Right hindlimb (tissue), 1 donor: ENCODE measurements around the gene PCDH9.

Experiments
- DNase-seq: peaks from one replicate; pipeline ENCODE4 v3.0.0-alpha.2; 2018

Gene PCDH9

DNA sequence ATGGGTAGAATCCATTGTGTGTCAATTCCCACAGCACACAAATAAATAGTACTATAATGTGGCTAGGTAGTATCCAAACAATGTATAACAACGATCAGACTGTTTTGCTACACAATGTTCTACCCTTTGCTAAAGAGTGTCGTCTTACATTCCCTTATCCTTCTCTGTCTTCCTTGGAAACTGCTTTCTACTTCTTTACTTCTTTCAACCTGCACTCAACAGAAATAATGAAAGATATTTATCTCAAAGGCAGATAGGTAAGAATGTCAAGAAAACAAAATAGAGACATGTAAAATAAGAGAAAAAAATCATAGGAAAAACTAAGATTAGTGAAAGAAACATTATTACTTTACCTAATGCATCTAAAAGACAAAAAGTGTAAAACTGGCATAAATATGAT lies 814.7 kb downstream of the PCDH9 start:
- DNase-seq, result no peak

DNA sequence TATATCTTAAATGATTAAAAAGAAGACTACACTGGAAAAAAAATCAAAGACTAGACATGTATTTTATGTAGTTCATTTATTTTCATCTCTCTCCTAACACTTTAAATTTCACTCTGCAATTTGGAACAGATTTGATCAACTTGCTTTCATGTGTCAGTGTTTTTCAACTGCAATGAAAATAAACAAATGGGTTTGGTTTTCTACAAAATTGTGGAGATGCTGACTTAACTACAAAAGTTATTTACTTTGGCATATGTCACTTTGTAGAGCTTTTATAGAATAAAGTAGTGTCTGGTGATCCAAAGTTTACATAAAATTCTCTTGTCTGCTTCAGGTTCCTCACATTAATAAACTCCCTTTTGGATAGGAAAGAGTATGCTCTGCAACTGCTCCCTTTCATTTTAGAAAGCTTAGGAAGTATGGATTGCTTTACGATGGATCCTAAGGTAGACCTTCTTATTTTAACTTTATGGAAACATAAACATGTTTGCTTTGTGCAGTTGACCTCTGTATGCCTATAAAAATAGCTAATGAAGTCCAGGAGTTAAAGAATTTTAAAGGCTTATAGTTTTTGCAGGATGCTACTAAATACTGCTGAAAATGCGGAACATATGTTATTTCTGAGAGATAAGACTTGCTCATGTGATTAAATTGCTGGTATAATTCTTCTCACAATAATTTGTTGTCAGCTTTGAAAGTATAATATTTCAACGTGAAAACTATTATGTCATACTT lies 815.9 kb downstream of the PCDH9 start:
- DNase-seq, result no peak

DNA sequence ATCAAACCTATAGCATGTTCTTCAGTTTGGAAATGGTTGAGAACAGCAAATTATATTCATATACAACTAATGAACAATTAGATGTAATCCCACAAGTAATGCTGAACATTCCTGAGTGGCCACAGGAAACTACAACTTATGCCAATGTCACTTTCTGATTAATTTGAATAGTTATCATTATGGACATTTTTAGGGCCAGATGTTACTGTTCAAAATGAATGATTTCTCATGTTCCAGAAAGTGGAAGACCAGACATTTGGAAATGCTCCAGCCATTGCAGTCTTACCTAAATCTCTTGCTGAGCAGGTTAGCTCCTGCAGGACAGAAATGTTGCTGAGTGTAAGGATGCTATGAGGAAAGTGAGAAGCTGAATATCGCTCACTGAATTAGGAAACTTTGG lies 819.8 kb downstream of the PCDH9 start:
- no peak for DNase-seq

DNA sequence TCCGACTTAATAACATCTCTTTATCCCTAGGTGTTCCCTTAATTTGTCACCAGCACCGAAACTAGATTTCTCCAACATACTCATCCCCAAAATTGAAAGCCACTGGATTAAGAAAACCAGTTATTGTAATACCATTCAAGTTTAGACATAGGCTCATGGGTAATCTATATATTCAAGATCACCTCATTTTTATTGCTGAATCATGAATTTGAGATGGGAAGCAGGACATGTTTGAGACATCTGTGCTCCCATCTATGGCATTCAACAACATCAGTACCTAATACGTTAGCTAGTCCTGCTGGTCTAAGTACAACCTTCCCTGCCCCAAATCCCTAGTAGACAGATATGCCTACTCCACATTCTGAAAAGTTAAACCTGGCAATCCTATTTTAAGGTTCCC lies 820.6 kb downstream of the PCDH9 start:
- DNase-seq, result no peak

DNA sequence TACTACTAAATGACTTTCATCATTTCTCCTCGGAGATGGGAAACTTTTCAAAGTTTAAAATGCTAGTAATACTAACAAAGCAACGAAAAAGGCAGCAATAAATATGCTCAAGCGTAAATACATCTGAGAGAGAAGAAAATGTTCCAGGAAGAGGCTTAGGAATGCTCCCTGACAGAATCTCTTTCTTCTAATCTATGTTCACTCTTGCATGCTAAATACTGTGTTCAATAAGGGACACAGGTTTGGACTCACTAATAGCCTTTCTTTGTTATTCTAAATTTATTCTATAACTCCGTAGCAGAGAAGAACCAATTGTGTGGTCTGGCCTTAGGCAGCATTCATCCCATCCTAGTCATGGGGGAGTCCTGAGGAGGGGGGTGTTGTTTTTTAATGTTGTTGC lies 823.0 kb downstream of the PCDH9 start:
- no peak for DNase-seq

DNA sequence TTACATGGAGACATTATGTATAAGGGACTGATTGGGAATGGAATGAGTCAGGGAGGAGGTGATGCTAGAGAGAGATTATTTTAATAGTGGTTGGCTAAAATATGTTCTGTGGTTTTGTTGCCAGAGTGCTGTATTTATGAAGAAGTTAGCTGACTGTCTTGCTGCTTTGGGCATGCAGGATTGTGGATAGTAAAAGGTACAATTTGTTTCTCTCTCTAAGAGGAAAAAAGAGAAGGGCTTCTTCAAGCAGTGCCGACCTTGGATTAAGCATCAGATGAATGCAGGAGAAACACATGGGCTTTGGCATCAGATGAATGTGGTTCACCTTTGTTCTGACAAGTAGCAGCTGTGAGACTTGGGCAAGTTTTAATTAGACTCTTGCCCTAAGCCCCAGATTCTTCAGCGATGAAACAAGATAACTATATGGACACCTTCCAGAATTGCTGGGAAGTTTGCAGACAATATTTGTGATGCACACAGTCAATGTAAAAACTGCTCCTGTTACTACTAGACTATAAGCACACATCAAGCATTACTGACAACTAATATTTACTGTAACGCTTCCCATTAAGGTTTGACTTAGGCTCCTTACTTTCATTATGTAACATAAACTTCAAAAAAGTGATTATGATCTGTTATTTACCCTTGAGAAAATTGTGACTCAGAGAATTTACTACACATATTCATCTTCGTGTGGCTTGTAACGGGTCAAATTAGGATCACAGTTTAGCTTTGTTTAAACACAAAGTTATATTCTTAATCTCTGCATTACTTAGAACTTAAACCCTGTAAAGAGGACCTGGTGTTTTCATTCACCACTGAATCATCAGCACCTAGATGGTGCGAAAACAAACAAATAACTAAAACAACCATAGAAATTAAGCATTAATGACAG lies 824.0 kb downstream of the PCDH9 start:
- DNase-seq, result no peak

DNA sequence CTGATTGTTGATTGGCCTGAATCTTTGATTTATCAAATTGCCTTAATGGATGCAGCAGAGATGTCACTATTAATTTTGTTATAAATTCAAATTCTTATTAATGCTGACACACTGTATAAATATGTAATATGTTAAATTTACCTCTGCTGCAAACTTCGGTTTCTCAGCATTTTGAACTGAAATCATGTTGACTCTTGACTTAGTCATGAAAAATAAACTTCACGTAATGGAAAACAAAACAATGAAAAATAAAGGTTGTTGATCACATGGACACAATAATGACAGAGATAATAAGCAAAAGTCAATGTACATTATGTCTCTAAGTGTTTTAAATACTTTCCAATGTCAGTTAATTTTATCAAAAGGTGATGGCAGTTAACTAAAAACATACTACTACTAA lies 827.6 kb downstream of the PCDH9 start:
- no peak for DNase-seq

DNA sequence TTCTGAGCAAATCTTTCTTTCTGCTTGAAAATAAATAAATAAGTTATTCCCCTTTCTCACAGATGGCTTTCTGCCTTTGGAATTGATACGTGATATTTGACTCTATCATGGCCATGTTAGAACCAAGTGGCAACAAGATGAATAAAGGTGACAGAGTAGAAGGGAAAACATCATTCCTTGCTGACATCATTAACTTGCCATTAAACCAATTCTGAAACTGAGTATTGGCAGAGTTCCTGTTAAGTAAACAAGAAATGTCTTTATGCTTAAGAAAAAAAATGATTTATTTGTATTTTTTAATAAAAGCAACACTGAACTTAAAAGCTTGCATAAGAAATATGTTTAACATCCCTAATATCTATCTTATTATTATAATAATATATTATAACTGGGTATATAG lies 828.1 kb downstream of the PCDH9 start:
- no peak for DNase-seq

DNA sequence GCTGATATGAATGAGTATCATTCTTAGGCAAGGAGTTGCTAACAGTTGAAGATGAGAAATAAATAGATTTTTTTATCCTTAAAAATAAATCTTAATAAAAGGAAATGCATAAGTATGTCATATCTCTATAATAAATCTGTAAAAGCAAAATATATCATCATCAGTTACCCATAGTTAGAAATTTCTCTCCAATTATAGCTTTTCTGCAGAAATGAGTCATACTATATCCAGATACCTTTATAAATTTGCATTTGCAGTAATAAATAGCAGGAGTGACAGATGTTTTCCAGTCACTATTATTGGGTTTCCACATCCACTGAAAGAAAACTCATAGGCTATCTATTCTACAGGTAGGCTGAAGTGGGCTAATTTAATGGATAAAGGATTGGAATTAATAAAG lies 829.8 kb downstream of the PCDH9 start:
- no peak for DNase-seq

DNA sequence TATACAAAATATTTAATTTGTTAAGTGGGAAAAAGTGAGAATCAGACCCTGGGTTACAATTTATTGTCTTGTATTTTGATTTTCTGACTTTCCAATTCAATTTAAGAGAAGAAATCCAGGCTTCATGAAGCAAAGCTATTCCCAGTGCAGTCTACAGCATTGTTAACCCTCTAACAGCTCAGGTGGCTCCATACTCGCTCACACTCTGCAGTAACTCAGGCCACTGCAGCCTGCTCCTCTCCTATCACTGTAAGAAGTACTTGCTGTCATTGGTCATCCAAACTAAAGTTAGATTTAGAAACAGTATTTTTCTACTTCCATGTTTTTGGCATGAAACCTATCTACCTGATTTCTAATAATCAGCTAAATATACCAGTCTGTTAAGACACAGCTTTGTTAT lies 830.3 kb downstream of the PCDH9 start:
- DNase-seq, result no peak

DNA sequence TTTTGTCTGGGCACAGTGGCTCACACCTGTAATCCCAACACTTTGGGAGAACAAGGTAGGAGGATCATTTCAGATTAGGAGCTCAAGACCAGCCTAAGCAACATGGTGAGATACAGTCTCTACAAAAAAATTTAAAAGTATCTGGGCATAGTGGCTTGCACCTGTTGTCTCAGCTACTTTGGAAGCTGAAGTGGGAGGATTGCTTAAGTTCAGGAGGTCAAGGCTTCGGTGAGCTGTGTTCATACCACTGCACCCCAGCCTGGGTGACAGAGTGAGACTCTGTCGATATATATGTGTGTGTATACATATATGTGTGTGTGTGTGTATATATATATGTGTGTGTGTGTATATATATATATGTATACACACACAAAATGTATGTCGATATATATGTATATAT lies 833.0 kb downstream of the PCDH9 start:
- DNase-seq, result no peak

DNA sequence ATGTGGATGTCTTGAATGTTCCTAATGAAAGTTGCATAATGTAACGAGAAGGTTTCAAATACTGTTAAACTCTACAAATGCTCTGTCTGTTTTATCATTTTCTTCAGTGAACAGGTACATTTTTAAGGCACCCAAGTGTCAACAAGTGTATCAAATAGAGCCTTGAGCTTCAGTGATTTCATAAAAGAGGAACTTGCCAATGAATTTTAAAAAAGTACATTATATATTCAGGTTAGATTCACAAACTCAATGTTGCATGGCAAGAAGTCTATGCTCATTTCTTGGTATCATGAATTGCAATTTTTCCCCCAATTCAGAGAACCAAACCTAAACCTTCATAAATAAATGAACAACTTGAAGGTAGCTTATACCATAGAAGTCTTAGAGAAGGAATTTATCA lies 838.8 kb downstream of the PCDH9 start:
- DNase-seq, result no peak

DNA sequence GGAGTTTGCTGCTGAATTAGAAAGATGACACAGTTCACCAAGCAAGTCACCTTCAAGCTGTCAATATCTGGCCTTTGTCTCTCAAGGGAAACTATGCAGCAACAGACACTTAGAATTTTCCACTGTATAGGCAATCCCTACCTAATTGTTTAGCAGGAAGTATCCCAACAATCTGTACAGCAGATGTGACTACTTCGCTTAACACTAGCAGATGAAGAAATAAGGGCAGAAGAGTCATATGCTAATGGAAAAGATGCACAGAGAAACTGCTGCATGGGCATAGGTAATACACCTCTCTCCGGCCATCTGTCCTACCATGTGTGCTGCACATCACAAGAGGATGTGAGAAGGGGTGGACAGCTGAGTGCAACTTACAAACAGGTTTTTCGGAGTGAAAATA lies 851.2 kb downstream of the PCDH9 start:
- no peak for DNase-seq

DNA sequence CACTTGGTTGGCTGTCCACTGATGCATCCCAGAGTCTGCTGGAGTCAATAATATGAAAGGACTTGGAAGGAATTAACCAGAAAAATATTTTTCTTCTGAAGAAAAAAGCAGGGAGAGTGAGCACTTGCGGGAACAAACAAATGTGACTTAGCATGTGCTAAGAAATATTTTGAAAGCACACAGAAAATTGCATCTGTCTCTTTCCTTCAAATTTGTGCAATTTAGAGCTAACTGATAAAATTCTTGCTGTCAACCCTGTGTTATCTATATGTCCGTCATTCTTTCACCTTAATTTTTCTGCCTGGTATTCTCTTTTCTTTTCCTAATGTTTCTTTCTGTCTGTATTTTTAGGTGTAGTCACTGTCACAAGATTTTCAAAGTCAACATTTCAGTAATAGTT lies 852.6 kb downstream of the PCDH9 start:
- DNase-seq, result no peak

DNA sequence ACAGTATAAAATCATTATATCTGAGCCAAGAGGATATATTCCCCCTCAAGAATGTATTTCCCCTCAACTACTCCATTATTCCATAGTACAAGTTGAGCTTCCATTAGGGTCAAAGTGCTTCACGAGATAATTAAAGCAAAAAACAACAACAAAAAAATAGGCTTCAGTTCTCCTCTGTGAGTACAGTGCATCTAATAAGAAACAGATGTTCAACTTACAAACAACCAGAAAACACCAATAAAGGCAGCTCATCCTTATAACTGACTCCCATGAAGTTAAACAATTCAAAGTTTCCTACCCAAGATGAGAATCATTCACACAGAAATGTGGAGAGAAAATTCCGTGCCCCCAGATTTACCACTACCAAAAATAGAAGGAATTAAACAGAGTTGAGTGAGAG lies 854.4 kb downstream of the PCDH9 start:
- DNase-seq, result no peak

DNA sequence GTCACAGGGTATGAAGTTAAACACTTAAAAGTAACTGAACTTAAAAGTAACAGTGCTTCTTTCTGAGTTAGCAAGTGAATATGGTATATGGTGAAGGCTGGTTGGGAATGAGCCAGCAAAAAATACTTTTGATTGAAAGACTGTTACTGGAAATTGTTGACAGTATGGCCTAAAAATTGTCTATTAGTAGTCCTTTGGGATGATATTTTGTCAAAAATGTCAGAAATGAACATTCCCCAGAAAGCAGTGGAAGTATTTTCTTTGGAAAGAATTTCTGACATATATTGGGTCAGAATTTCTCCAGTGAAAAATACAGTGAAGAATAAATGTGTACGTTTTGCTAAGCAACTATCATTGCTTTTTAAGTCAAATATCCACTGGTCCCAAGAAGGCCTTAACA lies 860.5 kb downstream of the PCDH9 start:
- no peak for DNase-seq

DNA sequence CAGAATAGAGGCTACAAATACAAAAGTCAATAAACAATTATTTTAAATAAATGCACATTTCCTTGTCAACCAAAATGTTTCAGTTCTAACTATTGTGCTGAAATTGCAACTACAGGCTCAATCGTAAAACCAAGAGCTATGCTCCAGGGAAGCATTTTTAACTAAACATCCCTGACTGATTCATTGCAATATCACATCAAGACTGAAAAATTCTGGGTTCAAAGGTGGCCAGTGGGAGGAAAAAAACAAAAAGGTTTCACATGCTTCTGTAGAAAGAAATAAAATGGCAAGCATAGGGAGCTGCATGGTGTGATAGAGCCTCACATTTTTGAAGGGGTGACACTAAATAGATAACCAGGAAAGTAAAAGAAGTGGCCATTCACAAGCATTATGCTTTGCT lies 862.8 kb downstream of the PCDH9 start:
- no peak for DNase-seq

DNA sequence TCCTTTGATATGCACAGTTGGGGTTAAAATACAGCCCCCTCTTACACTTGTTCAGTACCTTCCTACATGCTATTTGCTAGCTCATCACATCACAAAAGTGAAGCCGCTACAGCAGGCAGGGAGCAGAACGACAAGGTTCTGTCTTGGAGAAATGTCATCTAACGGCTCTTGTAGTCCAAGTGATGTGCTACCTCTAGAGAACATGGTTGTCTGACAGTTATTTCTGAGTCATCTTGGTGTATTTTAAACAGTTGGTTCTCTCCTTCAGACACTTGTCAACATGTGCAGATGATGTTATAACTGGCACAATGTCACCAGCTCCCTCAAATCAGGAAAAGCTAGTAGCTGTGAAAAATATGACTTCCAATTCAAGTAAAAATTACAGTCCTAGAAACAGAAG lies 865.0 kb downstream of the PCDH9 start:
- DNase-seq, result no peak

DNA sequence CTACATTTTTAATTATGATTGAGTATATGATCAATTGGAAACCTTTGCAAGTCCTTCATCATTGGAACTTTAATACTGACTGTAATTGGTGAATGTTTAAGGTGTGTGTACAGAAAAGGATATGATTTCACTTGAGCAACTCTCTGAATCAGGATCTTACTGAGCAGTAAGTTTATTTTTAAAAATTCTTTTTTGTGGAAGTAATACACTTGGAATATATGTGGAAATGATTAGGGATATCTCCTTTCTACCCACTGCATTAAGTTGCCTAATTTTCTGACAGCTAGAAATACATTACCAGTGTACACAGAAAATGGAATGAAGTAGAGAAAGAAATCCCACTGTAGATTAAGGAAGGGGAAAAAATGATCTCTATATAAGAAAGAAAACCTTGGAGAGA lies 865.8 kb downstream of the PCDH9 start:
- DNase-seq, result no peak

DNA sequence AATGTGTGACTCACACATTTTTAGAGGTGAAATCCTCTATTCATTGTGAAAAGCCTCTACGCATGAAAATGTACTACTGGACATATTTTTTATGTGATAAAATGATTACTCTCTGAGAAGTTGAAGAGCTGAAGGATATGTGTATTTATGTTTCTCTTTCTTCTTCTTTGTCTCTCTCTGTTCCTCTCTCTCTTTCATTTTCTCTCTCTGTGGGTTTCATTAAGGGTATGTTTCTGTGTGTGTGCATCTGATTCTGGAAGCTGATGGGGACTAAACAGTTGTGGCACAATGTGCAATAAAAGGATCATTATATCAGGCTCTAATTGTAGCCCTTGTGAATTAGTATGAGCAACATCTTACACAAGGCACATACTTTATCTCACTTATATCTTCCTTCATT lies 867.7 kb downstream of the PCDH9 start:
- DNase-seq, result no peak

DNA sequence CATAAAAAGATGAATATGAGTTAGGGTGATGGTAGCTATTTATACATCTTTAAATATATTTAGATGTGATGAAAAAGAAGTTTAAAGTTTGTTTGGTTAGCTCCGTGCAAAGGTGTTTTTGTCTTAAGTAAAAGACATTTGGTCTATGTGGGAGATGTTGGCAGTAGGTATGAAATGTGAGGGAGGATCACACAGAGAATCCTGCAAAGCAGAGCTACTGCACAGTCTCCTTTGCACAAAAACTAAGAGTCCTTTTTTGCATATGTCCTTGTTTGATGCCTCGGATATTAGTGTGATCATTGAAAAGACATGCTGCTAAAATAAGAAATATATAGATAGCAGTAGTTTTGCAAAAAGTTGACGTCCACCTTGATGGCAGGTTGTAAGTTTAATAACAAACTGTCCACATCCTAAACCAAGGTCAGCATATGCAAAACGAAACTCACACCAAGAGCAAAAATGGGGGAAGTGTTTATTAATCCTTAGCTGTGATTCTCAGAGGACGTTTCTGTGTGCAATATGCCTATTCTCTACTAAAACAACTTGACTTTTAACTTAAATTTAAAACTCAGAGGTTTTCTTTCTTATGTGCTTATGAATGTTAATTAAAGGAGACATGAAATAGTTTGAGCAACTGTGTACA lies 870.1 kb downstream of the PCDH9 start:
- DNase-seq, result no peak

DNA sequence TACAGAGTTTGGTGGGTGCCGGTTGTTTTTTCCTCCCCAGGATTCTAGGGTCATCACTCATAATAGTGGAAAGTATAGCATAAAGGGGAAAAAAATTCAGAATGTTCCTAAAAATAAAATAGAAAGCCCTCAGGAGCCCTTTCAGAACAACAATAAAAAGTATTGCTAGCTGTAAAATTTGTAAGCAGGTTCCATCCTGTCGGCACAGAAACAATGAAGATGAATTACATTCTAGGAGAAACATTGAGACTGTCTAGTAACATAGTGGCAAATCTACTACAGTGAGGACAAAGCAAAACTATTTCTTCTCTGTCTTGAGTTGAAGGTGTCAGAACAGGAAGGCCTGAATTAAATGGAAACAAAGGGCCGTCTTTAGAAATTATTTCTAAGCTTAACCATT lies 870.7 kb downstream of the PCDH9 start:
- no peak for DNase-seq

DNA sequence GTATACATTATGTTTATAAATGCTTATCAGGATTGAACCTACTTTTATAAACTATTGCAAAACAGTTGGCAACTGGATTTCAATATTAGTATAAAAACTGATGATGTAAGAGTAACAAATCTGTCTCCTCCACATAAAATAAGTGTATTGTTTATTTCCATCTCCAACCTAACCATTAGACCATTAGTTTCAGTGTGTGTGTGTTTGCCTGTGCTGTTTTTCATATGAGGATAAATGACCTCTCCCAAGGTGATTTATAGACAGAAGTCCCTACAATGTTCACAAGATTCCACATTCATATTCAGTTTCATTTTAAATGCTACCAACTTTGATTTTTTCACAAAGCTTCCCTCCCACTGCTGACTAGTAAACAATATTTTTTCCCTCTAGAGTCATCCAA lies 871.6 kb downstream of the PCDH9 start:
- DNase-seq, result no peak

DNA sequence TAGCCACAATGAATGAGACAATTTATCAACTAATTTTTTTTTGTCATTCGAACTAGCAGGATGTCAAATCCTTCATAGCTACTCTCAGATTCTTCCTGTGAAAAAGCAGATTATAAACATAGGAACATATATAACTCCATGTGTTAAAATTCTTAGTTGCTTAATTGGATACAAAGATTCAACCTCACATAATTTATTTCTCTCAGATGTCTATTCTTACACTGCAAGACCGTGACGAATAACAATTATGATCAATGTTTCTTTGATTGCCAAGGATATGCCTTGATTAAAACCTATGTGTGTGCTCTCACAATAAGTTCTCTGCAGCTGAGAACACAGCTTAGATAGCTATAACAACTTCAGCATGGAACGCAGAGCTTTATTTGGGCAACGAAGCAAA lies 872.7 kb downstream of the PCDH9 start:
- no peak for DNase-seq
